HG02759 (cell line): ENCODE measurements around the gene ALKBH7.
A peak's percentile ranks its signal among the peaks of the same experiment; 100 is the strongest.
"Not testable (repeated sequence)": the region's sequence is repeated elsewhere in the genome, so short reads cannot be mapped to it uniquely, and the experiment has no call there.

Experiments used
- ATAC-seq: cut with Tn5 transposase; IDR thresholded peaks from one replicate; pipeline ENCODE4 v1.9.1; 2021; ENCODE audit warnings: mild to moderate bottlenecking, moderate library complexity; ENCODE audit not compliant: unreplicated experiment

ALKBH7 gene

DNA sequence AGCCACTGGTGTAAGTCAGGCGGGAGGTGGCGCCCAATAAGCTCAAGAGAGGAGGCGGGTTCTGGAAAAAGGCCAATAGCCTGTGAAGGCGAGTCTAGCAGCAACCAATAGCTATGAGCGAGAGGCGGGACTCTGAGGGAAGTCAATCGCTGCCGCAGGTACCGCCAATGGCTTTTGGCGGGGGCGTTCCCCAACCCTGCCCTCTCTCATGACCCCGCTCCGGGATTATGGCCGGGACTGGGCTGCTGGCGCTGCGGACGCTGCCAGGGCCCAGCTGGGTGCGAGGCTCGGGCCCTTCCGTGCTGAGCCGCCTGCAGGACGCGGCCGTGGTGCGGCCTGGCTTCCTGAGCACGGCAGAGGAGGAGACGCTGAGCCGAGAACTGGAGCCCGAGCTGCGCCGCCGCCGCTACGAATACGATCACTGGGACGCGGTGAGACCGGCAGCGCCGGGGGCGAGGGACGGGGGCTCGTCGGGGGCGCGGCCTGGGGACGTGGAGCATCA is at the start of gene ALKBH7:
Gene ALKBH7, plus strand, starts transcription at position 201 of the 502 bp plus-strand sequence. Its CDS starts 27 bp downstream, at position 228.
- ATAC-seq: peak; percentile 77

DNA sequence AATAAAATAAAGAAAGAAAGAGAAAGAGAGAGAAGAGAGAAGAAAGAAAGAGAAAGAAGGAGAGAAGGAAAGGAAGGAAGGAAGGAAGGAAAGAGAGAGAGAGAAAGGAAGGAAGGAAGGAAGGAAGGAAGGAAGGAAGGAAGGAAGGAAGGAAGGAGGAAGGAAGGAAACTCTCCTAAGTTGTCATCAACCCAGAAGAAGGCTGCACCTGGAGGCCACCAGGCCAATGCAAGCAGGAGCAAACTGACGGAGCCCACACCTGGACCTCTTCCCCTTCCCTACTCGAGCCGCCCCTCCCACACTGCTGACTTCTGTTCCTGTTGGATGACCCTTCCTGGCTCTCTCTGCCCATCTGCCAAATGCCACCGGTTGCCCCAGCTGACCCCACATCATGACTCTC is 47.8 kb upstream of the ALKBH7 start:
- ATAC-seq: no peak

GRCh38 chr19:6325614-6326013 is 47.0 kb upstream of the ALKBH7 start:
- ATAC-seq: no peak

GRCh38 chr19:6326815-6327214 is 45.8 kb upstream of the ALKBH7 start:
- no peak for ATAC-seq

- no peak for ATAC-seq
These were observed 39.2 kb upstream of the ALKBH7 start, which contains the start of gene ACER1 for GRCh38 chr19:6333439-6333838. ACER1 (minus strand) TSS chr19:6333612; CDS start chr19:6333551, 61 bp downstream.

DNA sequence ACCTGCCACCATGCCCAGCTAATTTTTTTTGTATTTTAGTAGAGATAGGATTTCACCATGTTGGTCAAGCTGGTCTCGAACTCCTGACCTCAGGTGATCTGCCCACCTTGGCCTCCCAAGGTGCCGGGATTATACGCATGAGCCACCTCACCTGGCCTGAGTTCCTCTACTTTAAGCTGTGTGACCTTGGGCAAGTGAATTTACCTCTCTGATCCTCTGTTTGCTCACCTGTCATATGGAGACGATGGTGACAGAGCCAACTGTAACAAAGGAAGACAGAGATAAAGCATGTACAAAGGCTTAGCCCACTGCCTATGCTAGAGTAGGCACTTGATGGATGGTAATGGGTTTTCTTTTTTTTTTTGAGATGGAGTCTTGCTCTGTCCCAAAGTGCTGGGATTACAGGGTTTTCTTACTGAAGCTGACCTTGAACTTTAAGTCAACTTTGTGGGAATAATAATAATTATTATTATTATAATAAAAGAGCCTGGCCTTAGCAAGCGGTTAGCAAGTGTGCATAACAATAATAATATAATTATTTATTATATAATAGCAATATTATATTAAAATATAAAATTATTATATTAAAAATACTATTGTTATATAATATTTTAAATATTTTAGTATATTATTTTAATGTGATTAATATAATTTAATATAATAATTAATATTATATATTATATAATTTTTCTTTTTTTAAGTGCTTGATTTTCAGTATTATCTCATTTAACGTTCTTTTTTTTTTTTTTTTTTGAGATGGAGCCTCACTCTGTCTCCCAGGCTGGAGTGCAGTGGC is 37.9 kb upstream of the ALKBH7 start:
- ATAC-seq: no peak

DNA sequence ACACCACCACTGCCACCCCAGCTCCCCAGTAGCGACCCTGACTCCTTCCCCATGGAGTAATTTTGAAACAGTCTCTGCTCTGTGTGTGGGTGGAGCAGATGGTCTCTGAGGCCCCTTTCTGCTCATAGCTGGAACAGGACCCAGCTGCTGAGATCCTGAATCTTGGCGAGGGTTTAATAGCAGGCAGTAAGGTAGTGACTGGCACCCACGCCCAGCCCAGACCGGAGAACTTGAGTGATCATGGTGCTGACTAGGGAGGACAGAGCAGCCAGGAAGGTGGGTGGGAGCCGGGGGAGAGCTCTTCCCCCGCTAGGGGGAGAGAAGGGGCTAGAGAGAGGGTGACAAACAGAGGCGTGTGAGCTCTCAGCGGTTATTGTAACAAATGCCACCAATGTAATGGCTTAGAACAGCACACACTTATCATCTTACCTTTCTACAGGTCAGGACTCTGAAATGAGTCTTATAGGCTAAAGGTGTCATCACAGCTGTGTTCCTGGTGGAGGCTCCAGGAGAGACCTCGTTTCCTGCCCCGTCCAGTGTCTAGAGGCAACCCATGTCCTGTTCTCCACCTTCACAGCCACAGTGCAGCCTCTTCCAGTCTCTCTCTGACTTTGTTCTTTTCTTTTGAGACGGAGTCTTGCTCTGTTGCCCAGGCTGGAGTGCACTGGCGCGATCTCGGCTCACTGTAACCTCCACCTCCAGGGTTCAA is 31.9 kb upstream of the ALKBH7 start:
- ATAC-seq: no peak

GRCh38 chr19:6343462-6343861 is 29.1 kb upstream of the ALKBH7 start:
- no peak for ATAC-seq

DNA sequence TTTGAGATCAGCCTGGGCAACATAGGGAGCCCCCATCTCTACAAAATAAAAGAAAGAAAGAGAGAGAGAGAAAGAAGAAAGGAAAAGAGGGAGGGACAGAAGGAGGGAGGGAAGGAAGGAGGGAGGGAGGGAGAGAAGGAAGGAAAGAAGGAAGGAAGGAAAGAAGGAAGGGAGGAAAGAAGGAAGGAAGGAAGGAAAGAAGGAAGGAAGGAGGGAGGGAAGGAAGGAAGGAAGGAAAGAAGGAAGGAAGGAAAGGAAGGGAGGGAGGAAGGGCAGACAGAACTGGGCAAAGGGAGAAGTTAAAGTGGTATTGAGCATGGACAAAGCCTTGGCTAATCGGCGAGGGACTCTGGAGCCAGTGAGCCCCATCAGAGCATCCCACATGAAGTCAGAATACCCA is 23.3 kb upstream of the ALKBH7 start:
- not testable (repeated sequence) for ATAC-seq

DNA sequence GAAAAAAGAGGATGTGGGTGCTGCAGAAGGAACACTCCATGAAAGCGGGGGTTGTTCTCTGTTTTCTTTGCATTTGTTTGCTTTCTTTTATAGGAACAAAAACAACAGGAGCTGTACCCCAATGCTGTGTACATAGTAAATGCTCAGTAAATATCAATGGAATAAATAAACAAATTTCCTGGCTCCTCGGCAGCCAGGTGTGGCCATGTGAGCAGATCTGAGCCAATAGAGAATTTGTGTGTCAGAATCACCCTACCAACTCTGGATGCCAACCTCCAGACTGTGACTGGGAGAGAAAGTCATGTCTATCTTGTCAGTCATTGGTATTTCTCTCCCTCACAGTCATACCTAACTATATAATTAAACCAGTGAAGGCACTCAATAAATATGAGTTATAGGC is 21.9 kb upstream of the ALKBH7 start:
- ATAC-seq: no peak

GRCh38 chr19:6352381-6353165 is 20.0 kb upstream of the ALKBH7 start:
- no peak for ATAC-seq

- ATAC-seq: no peak
These were observed 18.4 kb upstream of the ALKBH7 start for GRCh38 chr19:6354098-6354674.

- ATAC-seq: not testable (repeated sequence)
These were observed 17.1 kb upstream of the ALKBH7 start for GRCh38 chr19:6355321-6356040.

DNA sequence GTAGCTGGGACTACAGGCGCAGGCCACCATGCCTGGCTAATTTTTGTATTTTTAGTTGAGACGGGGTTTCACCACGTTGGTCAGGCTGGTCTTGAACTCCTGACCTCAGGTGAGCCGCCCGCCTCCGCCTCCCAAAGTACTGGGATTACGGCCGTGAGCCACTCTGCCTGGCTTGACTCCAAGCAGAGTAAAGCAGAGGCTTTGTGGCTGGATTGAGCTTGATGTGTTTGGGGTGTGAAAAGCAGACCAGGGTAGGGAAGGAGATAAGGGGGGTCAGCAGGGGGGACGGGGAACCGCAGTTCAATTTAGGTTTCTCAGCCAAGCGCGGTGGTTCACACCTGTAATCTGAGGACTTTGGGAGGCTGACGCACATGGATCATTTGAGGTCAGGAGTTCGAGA is 15.4 kb upstream of the ALKBH7 start:
- no peak for ATAC-seq

GRCh38 chr19:6358003-6358402 is 14.6 kb upstream of the ALKBH7 start:
- ATAC-seq: no peak

- ATAC-seq: no peak
These were observed 12.8 kb upstream of the ALKBH7 start for GRCh38 chr19:6359568-6360341.

- ATAC-seq: not testable (repeated sequence)
These were observed 12.1 kb upstream of the ALKBH7 start for GRCh38 chr19:6360445-6360844.

DNA sequence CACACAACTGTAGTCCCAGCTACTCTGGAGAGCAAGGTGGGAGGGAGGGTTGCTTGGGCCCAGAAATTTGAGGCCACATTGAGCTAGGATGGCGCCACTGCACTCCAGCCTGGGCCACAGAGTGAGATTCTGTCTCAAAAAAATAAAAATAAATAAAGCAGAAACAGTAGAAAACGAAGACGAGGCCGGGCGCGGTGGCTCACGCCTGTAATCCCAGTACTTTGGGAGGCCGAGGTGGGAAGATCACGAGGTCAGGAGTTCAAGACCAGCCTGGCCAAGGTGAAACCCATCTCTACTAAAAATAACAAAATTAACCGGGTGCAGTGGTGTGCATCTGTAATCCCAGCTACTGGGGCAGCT is 11.8 kb upstream of the ALKBH7 start:
- ATAC-seq: not testable (repeated sequence)

- ATAC-seq: no peak
These were observed 10.6 kb upstream of the ALKBH7 start for GRCh38 chr19:6362027-6362350.

GRCh38 chr19:6362351-6362801 is 10.2 kb upstream of the ALKBH7 start:
- no peak for ATAC-seq
